ENCODE results near the gene NUP160. TPM values are rescaled to one million over a fixed set of nuclear protein-coding genes. Genes with fewer than 3 reads are reported as not detected.
"Not testable (repeated sequence)": the region's sequence is repeated elsewhere in the genome, so short reads cannot be mapped to it uniquely, and the experiment has no call there.

NUP160 gene
- total RNA-seq, 1 experiment from 2014 or later = 53.8 TPM

DNA sequence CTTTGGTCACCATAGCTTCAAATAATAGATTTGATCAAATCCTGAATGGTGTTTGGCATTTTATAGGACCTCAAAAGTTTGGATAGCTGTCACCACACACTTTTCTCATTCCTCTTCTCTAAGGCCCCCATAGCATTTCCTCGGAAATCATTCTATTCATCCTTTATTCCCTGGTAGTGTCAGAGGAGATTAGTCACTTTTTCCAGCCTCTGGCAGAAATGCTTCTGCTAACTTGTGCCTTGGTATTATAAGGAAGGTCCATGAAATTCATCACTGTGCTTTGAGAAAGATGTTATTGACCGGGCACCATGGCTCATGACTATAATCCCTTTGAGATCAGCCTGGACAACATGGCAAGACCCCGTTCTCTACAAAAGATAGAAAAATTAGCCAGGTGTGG lies 19.7 kb upstream of the NUP160 start:
- RAD21 ChIA-PET (ENCODE audit: low non-redundant PET in 1 of 2, low total read pairs in 2 of 2, uncharacterized antibody in 2 of 2, unreplicated experiment in 2 of 2) = no interaction called here
- no peak for ATAC-seq
- H3K4me2 ChIP-seq (ENCODE audit: low read length) = no peak overlapping the region
- no peaks in the 10 kb centered on the region for H3K79me2 ChIP-seq (ENCODE audit: insufficient read depth, low read length)
- H2AFZ ChIP-seq (ENCODE audit: low read depth, low read length, poor library complexity, severe bottlenecking) = no peak overlapping the region
- H3K27ac ChIP-seq (ENCODE audit: low read depth, low read length) = no peak overlapping the region
- no peaks in the 10 kb centered on the region for H3K36me3 ChIP-seq (ENCODE audit: control insufficient read depth in 1 of 2, insufficient read depth in 2 of 2, low read length in 2 of 2)
- POLR2A ChIA-PET = no interaction called here
- H3K27me3 ChIP-seq (ENCODE audit: insufficient read depth, low read length) = no peaks in the 10 kb centered on the region
- H4K20me1 ChIP-seq (ENCODE audit: insufficient read depth) = no peaks in the 10 kb centered on the region
- no peak overlapping the region for H3K9ac ChIP-seq (ENCODE audit: low read length)
- H3K4me3 ChIP-seq (replicated peaks in 1 of 2; ENCODE audit: low read depth in 1 of 2, low read length in 2 of 2) = no peak overlapping the region
- H3K4me1 ChIP-seq (ENCODE audit: control insufficient read depth in 1 of 2, insufficient read depth in 2 of 2, low read length in 2 of 2) = peaks cover 10 to 21% of the 10 kb centered on the region in 2 experiments; a peak in 3 of 4 replicates
- H3K9me2 ChIP-seq (ENCODE audit: insufficient read depth) = 0 out of 2 replicates have a peak, but pooled peaks cover 3% of the 10 kb centered on the region
- intact Hi-C loops (cut with micrococcal nuclease) = no loop called here
- DNase-seq (ENCODE audit: low read depth, low spot score) = no peak
- CTCF ChIA-PET = no interaction called here
- BruUV-seq (replicated peaks) = no TSS peak
- no peaks in the 10 kb centered on the region for H3K9me3 ChIP-seq (ENCODE audit: control insufficient read depth in 1 of 2, insufficient read depth in 1 of 2, low read depth in 1 of 2, low read length in 2 of 2)
- TF ChIP-seq, protein P1, sequence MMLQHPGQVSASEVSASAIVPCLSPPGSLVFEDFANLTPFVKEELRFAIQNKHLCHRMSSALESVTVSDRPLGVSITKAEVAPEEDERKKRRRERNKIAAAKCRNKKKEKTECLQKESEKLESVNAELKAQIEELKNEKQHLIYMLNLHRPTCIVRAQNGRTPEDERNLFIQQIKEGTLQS (IDR thresholded peaks at IDR 0.05) = no peak
- TF ChIP-seq EZH2phosphoT487 (IDR thresholded peaks at IDR 0.05; ENCODE audit: borderline replicate concordance) = no peak
- TF ChIP-seq CEBPB (IDR thresholded peaks at IDR 0.05; ENCODE audit: low read depth) = no peak
- no peak for TF ChIP-seq CBX3 (IDR thresholded peaks at IDR 0.05; ENCODE audit: low read depth)
- TF ChIP-seq POLR2A (IDR thresholded peaks at IDR 0.05; ENCODE audit: borderline replicate concordance, extremely low read depth, insufficient read depth, insufficient read length) = no peak
- TF ChIP-seq EZH2 (IDR thresholded peaks at IDR 0.05) = no peak
- TF ChIP-seq POLR2AphosphoS5 (IDR thresholded peaks at IDR 0.05; ENCODE audit: low read depth, low read length) = no peak
- no peak for TF ChIP-seq SP1 (IDR thresholded peaks at IDR 0.05; ENCODE audit: low read depth)
- no peak for TF ChIP-seq RAD21 (IDR thresholded peaks at IDR 0.05; ENCODE audit: low read depth)
- no peak for TF ChIP-seq YY1 (IDR thresholded peaks at IDR 0.05; ENCODE audit: extremely low read depth, insufficient replicate concordance, low read depth, low read length)

DNA sequence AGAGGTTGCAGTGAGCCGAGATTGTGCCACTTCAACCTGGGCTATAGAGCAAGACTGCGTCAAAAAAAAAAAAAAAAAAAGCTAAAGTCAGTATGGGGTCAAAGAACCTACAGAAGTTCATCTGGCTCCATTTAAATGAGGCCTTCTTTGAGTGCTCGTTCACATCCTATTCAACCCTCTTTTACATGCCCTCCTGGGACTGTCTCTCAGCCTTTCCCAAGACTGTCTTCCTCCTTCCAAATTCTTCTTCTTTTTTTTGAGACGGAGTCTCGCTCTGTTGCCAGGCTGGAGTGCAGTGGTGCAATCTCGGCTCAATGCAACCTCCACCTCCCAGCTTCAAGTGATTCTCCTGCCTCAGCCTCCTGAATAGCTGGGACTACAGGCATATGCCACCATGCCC lies 18.7 kb upstream of the NUP160 start:
- H2AFZ ChIP-seq (ENCODE audit: low read depth, low read length, poor library complexity, severe bottlenecking); CTCF ChIA-PET; POLR2A ChIA-PET; RAD21 ChIA-PET (ENCODE audit: low non-redundant PET in 1 of 2, low total read pairs in 2 of 2, uncharacterized antibody in 2 of 2, unreplicated experiment in 2 of 2); H3K9me3 ChIP-seq (ENCODE audit: control insufficient read depth in 1 of 2, insufficient read depth in 1 of 2, low read depth in 1 of 2, low read length in 2 of 2); H3K79me2 ChIP-seq (ENCODE audit: insufficient read depth, low read length); H3K9me2 ChIP-seq (ENCODE audit: insufficient read depth); H3K27ac ChIP-seq (ENCODE audit: low read depth, low read length); H3K27me3 ChIP-seq (ENCODE audit: insufficient read depth, low read length); H3K4me3 ChIP-seq (replicated peaks in 1 of 2; ENCODE audit: low read depth in 1 of 2, low read length in 2 of 2); BruUV-seq (replicated peaks); H3K9ac ChIP-seq (ENCODE audit: low read length); intact Hi-C loops (cut with micrococcal nuclease); H3K36me3 ChIP-seq (ENCODE audit: control insufficient read depth in 1 of 2, insufficient read depth in 2 of 2, low read length in 2 of 2); H3K4me2 ChIP-seq (ENCODE audit: low read length); DNase-seq (ENCODE audit: low read depth, low spot score); ATAC-seq; H4K20me1 ChIP-seq (ENCODE audit: insufficient read depth): not testable (repeated sequence)
- peaks cover 10 to 21% of the 10 kb centered on the region in 2 experiments; a peak in 3 of 4 replicates for H3K4me1 ChIP-seq (ENCODE audit: control insufficient read depth in 1 of 2, insufficient read depth in 2 of 2, low read length in 2 of 2)
